Middle frontal gyrus (tissue), 1 donor: ENCODE measurements around the gene TCF7.

Experiments used
- DNase-seq: peaks from one replicate; pipeline ENCODE4 v3.0.0-alpha.2; 2015; ENCODE audit warnings: low spot score; ENCODE audit errors: extremely low spot score

The TCF7 gene

DNA sequence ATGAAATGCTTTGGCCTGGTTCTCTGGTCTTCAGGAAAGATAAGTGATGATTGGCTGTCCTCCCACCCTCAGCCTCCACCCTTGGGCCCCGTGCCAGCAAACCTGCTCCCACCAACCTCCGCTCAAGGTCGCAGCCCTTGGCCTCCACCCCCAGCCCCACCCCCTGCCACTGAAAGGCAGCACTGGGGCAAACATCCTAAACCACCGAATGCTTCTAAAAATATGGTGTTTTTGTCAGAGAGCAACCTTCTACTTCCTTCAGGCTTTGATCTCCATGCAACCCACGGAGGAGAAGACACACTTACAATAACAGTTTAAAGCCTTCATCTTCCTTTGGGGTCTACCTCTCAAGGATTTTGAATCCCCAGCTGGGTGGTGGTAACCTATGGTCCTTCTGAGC, 24.0 kb upstream of the TCF7 start:
- DNase-seq, result no peak

DNA sequence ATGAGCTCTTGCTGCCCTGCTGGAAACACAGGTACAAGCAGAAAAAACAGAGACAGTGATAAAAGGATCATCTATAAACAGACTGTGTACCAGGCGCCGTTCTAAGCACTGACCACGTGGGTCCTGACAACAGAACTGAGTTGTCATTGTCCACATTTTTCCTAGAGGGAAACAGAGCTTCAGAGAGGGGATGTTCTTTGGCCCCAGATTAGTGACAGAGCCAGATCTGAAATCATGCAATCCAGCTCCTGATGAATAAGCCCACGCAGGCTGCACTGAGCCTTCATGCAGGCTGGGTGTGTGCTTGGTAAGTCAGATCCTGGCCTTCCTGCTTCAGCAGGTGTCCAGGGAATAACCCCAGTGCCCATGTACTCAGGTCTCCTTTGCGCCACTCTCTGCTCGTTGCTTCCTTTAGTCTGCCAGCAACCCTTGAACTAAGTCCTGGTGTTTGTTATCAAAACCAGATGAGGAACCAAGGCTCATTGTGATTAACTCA, 22.8 kb upstream of the TCF7 start:
- DNase-seq, result no peak

DNA sequence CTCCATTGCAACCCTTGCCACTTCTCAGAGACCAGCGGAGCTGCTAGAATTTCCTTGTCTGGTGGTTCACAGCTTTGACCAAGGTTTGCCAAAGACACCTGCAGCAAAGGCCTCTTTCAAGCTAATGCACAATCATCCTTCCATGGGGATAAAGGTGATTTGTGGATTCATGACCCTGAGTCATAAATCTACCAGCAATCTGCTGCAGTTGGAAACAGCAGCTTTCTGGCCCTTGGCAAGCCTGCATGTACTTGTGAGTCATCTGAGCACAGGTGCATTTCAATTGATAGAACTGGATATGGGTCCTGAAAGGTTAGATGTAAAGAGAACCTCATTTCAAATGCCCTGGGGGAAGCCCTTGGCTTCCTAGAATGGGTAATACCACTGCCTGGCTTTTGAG, 21.6 kb upstream of the TCF7 start:
- DNase-seq, result no peak

DNA sequence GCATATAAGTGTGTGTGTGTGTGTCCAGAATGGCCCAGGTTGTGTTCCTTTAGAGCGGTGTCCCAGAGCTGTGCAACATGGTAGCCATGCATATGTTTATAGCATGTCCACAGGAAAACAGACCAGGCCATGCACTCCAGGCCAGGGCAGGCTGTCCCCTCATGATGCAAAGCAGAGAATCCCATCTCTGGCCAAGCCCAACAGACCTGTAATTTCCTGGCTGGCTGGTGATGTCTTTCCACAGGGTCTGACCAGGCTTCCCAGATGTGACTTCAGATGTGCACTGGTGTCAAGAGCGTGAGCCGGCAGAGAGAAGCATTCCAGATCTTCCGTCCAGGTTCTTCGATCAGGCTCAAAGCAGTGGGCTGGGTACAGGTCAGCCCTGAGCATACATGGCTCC, 21.1 kb upstream of the TCF7 start:
- no peak for DNase-seq

DNA sequence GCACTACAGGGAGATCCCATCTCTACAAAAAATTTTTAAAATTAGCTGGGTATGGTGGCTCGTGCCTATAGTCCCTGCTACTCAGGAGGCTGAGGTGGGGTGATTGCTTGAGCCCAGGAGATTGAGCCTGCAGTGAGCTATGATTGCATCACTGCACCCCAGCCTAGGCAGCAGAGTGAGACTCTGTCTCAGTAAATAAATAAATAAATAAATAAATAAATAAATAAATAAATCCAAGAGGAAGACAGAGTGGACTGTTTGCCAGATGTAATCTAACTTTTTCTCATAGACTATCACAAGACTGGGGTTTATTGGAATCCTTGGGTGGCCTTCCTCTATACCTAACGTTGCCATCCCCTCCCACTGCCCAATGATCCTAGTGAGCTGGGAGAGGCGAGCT, 19.2 kb upstream of the TCF7 start:
- DNase-seq, result no peak

DNA sequence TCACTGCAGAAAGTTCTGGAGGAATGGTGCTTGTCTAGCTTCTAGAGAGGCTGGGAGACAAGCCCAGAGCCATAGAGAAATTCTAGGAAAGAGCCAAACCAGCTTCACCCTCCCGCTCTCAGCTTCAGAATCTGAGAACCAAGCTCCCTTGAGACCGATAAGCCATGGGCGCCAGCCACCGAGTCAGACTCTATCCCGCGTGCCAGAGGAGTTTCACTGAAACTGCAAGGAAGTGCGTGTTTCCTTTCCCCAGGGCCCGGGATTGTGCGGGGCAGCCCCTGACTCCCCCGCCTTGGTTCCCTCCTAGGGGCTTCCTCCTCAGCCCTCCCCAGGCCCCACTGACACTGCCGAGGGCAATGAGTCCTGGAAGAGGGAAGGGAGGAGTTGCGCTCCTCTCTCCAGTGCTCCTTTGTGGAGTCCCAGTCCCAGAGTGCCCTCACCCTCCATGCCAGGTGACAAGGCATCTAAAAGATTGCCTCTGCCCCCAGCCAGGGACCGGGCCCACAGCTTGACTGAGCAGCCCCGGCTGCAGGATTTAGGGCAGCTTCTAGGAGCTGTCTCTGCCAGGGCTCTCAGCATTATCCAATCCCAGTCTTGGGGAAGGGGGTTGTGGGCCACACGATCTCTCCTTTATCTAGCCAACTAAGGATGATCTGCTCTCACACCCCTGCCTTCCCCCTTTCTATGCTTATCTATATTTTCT, 18.4 kb upstream of the TCF7 start:
- DNase-seq, result no peak

DNA sequence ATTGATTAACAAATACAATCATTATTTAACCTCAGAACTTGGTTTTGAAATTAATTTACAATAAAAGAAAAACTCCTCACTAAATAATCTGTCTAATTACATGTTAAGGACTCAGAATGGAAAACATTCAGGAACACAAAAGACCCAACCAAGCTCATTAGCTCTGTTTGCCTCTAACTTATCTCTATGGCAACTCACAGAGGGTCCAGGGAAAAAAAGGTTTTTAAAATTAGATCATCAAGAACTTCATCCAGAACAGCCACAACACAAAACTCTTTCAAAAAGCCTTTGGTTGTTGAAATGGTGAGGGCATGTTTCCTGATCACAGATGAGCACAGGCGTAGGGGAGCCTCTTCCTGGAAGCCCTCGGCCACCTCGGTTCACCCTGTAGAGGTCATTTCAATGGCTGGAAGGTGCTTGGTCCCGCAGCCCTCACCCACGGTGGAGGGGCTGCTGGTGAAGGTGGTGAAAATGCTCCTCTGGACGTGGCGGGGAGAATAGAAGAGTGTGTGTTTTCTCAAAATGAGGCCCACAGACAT, 17.2 kb upstream of the TCF7 start:
- DNase-seq, result no peak

DNA sequence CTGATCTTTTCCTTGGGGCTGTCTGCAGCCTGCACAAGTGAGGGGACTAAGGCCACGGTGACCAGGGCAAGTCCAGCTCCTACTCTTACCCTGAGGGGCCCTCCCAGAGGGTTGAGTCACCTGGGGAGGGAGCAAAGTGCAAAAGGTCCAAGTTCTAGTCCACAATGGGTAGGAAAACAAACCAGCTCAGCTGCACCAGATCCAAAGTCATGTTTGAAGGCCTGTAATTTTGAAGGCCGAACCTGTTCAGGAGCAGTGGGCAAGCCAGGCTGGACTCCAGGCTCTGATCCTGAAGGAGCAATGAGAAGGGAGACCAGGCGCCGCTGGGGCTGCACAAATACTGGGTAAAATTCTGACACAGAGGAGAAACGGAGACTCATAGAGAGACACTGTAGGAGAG, 15.8 kb upstream of the TCF7 start:
- DNase-seq, result no peak

DNA sequence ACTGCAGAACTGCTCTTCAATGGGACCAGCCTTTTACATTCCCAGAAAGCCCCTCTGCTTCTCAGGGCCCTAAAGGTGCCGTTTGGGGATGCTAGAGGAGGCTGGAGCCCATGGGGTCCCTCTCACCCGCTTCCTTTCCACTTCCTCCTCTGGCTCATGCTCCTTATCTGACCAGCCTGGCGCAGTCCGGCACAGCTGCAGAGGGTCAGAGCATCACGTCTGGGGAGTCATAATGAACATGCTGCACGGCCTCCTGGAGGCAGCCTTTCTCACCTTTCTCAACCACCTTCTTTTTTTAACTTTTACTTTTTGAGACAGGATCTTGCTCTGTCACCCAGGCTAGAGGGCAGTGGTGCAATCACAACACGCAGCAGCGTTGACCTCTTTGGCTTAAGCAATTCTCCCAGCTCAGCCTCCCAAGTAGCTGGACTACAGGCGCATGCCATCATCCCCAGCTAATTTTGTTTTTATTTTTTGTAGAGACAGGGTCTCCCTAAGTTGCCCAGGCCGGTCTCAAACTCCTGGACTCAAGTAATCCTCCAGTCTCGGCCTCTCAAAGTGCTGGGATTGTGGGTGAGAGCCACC, 15.1 kb upstream of the TCF7 start:
- DNase-seq, result no peak

DNA sequence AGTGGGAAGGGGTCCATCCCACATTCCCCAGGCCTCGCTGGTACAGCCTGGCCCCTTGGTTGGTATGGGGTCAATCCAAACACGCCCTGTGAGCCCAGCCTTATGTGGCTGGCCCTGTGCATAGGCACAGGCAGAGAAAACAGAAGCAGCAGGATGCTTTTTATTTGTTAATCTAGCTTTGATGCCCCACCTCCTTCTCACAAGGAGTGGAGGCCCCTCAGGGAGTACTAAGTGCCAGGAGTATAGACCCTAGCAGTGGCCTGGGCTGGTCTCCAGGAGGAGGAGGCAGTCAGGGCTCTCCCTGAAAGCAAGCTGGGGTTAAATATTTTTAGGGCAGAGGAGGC, 14.6 kb upstream of the TCF7 start:
- DNase-seq, result no peak

DNA sequence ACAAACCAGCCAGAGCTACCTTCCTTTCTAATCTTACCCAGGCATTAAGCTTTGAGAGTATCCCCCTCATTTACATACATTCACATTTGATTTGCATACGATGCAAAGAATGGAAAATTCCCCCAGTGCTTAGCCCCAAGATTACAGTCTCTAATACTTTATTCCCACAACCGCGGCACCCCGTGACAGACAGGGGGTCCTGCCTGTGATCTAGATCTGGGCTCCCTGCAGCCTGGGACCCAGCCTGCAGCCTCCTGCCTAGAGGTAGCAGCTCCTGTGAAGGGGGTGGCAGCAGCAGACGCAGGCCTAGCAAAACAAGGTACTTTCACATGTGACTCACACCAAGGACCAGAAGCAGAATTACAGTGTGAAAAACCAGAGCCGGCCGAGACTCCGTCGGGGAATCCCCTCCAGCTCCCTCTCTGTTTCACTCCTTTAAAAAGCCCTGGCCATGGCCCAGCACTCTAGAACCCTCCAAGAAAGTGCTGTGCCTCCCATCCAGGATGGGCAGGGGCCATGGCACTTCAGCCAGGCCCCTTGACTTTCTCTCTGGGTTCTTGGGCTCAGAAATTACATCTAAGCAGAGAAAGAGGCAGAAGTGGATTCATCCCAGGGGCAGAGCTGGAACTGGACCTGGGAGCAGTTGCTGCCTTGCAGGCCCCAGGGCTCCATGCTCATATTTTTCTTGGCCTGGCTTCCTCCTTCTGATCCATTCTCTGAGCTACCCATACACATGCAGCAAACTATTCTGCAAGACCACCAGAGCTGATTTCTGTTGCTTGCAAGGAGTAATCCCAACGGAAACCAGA, 14.0 kb upstream of the TCF7 start:
- DNase-seq, result no peak

DNA sequence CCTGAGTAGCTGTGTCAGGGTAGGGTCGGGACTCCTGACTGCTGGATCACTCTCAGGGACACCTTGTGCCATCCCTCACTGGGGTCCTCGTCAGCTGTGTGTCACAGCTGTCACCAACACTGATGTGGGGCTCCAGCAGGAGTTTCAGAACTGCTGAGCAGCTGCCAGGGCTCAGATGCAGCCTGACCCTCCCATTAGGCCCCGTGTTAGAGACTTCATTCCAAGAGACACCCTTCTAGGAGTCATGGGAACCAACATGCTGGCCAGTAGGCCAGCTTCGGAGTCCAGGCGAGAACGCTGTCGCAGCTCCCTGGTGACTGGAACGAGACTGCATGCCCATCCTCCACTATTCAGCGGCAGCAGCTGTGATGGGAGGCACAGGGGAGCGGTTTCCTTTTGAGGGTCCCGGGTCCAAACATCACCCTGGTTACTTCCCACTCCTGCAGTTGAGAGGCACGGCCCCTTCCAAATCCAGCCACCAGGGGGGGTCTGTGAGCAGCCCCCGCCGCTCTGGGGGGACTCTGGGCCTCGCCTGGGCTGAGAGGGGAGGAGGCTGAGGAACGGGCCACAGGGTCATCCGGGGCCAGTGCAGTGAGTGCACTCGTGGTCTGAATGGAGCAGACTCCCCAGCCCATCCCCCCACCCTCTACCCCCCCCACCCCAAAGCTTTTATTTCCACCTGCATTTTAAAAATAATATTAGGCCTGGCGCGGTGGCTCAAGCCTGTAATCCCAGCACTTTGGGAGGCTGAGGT, 12.6 kb upstream of the TCF7 start:
- no peak for DNase-seq

DNA sequence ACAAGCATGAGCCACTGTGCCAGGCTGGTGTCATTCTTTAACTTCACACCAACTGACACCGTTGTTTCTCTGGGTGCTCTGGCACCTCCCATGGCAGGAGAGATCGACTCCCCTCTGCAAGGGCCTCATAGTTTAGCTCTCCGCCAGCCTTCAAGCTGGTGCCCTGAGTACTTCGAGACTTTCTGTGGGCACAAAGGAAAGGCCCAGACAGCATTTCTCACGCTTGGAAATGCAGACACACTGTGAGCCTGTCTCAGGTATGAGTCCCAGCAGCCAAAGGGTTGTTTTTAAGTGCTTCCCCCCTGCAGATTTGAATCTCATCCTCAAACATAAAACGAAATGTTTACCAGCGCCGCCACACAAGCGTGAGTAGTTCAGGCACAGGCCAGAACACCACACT, 11.1 kb upstream of the TCF7 start:
- no peak for DNase-seq

DNA sequence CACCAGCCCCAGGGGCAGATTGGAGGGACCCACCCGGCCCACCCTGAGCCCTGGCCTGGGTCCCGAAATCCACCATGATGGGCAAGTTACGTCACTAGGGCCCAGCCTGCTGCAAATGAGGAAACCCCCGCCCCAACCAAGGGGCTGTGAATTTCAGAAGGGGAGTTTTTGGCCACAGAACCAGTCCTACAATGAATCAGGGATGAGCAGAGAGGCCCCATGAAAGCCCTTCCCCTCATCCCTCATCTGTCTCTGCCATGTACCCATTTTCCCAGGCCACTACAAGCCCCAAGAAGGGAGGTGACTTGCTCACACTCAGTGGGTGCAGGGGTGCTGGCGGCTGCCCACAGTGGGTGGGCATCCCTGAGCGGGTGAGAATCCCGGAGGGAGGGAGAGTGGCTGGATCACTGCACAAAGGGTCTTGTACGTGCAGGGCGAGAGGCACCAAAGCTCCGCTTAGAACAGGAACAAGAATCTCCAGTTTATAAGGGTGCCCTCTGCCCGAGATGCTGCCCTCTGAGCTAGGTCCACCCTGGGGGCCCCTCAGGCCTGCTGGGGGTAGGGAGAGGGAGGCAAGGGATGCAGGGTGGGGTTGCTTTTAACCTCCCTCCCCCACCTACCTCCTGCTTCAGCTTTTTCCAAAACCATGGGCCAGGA, 10.4 kb upstream of the TCF7 start:
- DNase-seq, result no peak

DNA sequence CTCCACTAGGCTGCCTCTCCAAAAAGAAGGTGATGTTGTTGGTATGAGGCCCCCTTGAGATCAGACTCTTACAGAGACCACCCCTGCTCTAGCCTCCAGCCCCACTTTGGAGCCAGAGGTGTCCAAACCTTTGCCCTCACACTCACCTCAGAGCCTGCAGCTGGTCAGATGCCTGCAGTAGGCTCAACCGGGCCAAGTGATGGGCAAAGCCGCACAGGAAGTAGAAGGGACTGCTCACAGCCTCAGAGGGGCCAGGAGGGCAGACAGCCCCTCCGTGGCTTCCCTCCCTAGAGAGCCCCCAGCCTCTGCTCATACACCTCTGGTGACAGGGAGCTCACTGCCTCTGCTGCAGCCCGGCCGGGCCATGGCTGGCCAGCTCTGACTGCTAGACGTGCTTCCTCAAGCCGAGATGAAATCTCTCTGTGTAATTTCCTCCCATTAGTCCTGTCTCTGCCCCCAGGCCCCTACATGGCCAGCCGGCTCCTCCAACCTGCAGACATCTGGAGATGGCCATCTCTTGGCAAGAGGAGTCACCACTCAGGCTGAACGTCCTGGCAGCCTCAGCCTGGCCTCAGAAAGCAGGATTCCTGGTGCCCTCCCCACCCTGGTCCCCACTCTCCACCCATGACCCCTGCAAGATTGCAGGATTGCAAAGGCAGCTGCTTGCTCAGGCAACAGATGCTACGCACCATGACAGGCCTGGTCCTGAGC, 7.3 kb upstream of the TCF7 start:
- DNase-seq, result no peak

DNA sequence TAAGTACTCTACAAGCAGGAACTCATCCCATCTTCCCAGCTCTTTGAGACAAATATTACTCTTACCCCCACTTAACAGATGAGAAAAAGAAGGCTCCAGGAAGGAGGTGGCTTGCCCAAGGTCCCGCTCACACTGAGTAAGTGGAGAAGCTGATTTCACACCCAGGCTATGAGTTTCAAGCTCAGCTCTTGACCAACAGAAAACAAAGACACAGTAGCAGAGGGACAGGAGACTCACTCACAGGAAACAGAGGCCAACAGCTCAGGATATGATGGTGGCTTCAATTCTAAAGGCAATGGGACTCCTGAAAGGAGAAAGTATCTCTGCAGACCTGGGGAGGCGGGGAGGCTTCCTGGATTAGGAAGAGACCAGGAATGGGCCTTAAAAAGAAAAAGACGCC, 6.7 kb upstream of the TCF7 start:
- DNase-seq, result no peak

DNA sequence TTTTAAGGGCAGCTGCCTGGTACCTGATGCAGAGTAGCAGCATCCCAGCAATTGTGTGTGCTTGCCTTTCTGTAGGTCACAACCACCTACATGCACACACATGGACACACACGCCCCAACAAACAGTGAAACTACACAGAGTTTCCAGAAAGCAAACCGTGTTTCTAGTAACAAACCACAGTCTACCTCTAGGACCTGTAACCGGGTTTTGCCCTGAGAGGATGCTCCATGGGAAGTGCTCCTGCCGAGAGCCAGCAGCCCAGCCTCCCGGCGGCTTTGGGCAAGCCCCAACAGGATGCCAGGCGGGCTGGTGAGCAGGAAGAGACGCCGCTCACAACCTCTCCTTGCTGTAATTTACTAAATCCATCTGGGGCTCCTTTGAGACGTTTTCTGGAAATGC, 4.1 kb upstream of the TCF7 start:
- no peak for DNase-seq

DNA sequence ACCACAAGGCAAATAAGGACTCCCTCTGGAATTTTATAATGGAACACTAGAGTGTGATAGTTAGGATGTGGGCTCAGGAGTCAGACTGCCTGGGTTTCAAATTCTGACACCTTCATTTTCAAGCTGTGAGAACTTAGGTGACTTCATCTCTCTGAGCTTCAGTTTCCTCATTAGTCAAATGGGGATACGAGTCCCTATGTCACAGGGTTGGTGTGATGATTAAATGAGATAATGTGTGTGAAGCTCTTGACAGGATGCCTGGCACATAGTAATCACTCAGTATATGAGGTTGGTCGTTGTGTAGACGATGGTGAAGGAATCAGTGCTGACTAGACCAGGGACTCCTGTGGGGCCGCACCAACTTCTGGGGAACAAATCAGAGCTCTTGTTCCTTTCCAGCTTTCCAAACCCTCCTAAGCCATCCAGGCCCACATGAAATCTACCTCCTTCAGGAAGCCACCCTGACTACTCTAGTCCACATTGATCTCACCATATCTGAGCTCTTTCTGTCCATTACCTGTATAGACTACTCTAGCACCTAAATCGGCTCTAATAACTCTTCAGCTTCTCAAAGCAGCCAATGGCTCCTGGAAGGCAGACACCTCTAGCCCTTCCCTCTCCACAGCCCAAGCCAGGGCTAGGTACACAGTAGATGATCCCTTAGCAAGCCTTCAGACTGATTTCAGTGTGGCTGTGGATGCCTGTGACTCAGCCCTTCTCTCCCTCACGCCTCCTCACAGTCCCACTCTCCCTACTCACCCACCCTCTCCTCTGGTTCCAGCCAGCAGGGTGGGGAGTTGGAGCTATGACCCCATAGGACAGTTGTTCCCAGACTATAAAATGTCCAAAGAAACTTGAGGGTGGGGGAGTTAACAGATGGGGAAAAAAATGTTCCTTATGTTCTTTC, 2.5 kb upstream of the TCF7 start:
- DNase-seq, result no peak

DNA sequence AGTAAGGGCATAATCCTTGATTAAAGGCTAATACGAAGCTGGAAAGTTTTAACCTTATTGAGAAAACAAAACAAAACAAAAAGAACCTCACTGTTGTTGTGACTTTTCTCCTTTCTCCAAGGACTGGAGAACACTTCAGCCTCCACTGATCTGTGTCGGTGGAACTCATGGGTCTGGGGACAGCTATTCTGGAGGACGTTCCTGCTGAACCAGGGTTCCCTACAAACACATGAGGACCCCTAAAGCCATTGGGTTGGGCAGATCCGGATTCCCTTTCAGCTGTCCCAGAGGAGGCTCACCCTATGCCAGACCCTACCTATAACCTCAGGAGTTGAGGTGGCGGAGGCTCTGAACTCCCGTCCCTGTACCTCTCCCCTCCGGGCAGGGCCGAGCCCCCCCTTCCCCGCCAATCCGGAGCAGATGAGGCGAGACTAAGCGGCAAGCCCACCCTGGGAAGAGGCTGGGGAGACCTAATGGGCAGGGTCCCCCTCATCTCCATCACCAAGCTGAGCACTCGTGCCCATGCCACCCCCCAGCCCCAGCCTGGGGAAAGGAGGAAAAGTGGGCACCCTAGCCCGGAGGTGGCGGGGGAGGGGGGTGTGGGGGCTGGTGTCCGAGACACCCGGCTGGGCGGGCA, 1.6 kb upstream of the TCF7 start:
- DNase-seq, result no peak
